GM21528 (cell line): ENCODE measurements around the gene WNK3.

Source experiments
- ATAC-seq: cut with Tn5 transposase; IDR thresholded peaks from one replicate; pipeline ENCODE4 v1.9.1; 2021; ENCODE audit warnings: mild to moderate bottlenecking, moderate library complexity; ENCODE audit not compliant: unreplicated experiment, low FRiP score

Gene WNK3

DNA sequence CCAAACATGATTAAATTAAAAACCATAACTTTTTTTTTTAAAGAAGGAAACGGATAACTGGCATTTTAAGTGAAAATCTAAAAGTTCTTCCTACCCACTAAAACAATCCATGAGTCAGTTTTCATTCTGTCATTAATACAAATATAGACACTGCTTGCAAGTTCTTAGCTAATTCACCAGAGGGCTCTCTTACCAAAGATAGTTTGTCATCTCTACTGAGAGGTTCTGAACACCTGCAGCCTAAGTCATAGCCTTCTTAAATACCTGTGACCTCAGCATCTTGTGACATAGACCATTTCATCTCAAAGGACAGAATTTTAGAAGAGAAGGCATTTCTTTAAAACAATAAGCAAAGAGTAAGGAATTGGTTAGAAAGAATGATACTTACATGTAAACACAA is 109.5 kb downstream of the WNK3 start:
- ATAC-seq: no peak

DNA sequence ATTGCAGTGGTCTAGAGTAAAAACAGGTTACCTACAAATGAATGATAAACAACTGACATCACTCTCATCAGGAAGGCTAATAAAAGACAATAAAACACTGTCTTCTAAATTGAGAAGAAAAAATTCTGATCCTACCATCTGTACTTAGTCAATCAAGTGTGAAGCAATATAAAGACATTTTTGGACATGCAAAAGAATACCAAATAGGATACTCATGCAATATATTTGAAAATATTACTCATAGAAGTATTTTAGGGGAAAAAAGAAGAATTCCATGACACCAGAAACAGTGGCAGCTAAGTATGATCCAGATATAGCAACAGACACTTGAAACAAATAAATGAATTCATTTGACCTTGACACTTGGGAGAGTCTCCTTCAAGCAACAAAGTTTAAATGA is 111.0 kb downstream of the WNK3 start:
- no peak for ATAC-seq

DNA sequence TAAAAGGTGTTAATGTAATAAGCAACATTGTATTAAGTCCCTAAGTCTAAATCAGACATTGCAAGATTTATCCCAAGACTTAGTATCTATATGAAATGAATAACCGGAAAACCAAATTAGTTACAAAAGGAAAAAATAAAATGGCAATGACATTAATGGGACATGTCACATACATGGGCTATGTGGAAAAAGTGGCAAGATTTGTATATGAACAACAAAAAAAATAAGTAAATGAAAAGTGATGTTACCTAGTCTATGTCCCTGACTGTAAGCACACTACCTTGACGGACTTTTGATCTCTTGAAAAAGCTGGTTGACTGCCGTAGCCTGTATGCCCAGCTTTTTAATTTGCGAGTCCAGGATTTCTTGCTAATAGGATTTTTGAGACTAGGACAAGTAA is 119.3 kb downstream of the WNK3 start:
- ATAC-seq: no peak

DNA sequence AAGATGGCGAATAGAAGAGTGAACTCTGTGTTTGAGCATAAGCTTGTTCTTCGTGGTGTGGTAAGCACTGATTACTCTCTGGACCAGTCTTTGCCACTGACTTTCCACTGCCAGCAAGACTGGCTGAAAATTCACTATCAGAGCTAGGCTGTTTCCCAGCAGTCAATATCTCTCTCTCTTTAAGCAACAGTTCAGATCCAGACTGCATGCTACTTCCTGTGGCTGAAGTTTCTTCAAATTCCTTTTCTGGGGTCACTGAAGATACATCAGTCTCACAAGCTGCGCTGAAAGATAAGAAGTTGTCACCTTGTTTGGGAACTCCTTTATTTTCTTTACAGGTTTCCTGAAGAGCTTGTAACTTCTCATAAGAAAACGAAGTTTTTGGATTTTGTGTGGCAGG is 120.8 kb downstream of the WNK3 start:
- ATAC-seq: no peak

DNA sequence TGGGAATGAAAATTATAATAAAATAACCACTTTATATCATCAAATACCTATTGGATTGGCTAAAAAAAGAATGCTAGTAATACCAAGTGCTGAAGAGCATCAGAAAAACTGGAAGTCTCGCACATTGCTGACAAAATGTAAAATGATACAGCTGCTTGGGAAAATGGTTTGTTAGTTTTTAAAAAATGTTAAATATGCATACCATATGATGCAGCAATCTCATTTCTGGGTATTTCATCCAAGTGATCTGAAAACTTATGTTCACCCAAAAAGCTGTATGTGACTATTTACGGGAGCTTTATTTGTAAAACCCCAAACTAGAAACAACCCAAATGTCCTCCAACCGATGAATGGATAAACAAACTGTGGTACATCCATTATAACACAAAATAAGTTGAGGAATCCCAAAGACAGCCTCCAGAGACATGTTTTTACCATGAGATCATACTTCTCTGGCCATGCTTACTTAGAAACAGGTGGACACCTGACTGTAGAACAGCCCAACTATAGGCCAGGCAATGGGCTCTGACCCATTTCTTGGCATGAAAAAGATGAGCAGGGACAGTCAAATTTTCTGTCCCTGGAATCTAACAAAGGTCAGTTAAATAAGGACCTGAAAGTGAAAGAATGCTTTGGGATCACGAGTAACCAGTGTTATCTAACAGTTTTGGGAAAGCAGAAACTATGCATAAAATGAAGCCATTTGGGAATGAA is 127.3 kb downstream of the WNK3 start:
- no peak for ATAC-seq

DNA sequence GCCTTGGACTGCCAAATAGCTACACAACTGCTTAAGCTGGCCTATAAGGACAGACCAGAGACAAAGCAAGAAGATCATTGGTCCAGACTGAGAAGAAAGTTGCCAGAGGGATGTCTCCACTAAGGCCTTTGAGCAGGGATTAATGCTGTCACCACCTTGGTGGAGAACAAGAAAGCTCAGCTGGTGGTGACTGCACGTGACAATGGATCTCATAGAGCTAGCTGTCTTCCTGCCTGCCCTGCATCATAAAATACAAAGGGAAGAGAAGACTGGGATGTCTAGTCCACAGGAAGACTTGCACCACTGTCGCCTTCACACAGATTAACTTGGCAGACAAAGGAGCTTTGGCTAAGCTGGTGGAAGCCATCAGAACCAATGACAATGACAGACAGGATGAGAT is 134.3 kb downstream of the WNK3 start:
- no peak for ATAC-seq

DNA sequence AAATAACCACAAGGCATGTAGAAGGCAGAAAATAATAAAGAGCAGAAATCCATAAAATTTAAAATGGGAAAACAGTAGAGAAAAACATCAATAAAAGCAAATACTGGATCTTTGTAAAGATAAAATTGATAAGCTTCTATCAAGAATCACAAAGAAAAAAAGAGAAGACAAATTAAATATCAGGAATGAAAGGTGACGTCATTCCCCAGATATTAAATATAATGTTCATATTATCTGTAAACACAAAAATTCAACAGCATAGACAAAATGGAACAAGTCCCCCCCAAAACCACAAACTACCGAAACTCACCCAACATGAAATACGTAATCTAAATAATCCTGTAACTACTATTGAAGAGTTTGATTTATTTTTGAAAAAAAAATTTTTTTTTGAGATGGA is 144.2 kb downstream of the WNK3 start:
- no peak for ATAC-seq

DNA sequence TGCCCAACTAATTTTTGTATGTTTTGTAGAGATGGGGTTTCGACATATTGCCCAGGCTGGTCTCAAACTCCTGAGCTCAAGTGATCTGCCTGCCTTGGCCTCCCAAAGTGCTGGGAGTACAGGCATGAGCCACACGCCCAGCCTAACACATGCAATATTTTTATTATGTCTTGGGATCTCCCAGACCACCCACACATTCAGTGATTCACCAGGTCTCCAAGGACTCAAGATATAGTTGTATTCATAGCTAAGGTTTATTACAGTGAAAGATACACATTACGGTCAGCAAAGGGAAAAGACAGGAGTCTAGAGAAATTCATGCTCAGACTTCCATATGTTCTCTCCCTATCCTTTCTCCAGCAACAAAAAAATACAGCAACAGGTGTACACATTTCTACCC is 149.3 kb downstream of the WNK3 start:
- ATAC-seq: no peak

DNA sequence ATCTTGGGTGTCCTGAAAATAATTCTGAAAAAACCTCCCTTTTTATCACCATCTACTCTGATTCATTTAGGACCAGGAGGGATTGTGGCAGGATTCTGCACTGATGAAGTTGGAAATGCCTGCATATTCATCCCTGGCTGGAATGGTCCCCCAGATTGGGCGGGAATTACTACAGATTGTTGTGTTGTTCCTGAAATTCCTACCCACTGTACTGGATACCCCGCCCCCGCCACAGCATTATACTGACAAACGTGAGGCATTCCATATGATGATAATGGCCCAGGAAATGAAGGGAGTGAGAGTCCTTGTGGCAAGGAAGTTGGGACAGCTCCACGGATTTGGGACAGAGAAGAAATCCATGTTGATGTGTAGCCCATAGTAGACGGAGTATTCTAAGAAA is 159.6 kb downstream of the WNK3 start:
- ATAC-seq: no peak

DNA sequence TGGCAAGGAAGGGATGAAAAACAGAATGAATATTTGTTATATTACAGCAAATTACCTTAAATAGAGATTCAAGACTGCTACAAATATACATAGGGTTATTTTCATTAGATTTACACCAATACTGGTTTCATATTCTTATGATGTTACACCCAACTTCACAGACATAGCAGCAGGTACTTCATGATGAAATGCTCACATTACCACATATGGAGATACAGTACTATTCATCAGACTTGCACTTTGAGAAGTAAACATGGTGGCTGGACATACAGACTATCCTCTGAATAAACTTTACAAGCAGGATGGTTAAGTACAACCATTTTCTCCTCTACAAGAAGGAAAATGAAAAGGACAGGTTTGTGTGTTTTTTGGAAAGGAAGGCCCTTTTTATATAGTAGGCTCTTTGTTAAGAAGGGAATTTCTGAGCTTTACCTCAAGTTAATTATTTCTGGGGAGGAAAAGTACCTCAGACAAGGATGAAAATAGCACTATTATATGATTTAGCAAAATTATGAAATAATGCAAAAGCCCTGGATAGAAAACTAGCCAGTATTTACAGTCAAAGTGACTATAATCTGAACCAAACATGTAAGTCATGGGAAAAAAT is 162.8 kb downstream of the WNK3 start:
- ATAC-seq: no peak

DNA sequence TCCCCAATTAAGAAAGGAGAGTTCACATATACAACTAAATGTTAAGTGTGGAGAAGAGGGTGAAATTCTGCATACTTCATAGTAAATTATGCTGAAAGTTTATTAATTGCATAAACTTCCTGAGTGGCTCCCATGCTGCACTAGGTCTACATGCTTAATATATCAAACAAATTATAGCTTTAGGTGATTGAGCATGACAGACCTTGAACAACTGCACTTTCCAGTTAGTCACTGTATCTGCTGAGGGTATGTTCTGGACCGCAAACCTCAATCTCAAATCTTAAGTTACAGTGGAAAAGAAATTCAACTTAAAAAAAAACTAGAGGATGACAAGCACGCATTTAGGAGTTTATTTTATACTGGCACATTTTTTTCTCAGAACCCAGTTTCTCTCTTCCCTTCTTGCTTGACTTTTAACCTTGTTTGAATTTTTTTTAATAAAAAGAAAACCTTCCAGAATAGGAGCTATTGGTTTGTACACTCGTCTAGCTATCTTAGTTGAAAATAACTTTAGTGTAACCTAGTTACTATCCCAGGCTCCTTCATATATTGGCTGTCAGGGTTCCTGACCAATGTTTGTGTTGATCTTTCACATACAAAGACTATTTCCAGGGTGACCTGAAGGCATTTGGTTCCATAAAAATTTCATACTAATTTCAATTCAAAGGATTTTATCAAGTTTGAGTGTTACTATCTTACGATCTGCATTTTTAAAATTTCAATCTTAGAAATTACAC is 164.6 kb downstream of the WNK3 start:
- ATAC-seq: no peak

DNA sequence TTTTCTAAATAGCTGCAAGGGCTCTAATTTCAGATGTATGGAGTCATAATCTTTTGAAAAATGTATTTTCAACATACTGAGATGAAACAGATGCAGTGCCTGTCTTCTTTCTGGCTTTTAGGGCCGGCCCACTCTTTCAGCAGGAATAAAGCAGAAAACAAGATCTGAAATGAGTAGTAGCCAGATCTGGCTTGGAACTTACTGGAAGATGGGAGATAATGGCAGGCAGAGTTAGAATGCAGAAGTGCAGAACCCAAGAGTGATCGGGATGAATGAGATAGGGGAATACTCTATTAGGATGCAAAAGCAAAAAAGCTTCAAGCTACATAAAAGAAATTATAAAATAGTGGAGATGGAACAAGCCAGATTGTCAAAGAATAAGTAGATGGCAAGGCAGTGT is 173.4 kb downstream of the WNK3 start:
- no peak for ATAC-seq

DNA sequence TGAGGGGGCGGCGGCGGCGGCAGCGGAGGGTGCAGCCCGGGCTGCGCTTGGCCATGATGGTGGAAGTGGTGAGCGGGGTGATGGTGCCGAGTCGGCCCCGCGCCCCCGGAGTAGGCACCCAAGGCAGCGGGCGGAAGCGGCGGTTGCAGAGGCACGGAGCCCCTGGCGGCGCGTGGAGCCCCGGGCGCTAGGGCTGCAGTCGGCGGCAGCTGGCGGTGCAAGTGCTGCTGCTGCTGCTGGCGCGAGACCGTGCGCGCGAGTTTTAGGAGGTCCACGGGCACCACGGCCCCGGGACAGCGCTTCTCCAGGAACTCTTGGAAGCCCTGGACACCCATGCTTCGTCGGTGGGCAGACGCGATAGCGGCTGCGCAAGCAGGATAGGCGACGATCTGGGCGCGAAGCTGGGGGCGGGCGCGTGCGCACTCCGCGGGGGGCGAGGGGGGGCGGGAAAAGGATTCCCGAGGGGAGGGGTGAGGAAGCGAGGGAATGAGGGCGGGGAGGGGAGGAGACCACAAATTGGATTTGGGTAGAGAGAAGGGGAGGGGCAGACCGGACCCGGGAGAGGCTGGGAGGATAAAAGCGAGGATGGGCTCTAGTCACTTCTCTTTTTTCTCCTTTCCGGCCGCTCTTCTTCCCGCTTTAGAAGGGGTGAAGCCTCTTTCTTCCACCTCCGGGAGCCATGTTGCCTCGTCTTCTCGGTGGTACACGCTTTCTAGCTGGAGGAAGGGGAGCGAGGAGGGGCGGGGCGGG is 174.8 kb downstream of the WNK3 start, which contains the start of gene FAM120C:
Gene FAM120C, minus strand, starts transcription at position 391 of the 750 bp plus-strand sequence. Its CDS starts 56 bp downstream, at position 335.
- ATAC-seq: peak; percentile 66

DNA sequence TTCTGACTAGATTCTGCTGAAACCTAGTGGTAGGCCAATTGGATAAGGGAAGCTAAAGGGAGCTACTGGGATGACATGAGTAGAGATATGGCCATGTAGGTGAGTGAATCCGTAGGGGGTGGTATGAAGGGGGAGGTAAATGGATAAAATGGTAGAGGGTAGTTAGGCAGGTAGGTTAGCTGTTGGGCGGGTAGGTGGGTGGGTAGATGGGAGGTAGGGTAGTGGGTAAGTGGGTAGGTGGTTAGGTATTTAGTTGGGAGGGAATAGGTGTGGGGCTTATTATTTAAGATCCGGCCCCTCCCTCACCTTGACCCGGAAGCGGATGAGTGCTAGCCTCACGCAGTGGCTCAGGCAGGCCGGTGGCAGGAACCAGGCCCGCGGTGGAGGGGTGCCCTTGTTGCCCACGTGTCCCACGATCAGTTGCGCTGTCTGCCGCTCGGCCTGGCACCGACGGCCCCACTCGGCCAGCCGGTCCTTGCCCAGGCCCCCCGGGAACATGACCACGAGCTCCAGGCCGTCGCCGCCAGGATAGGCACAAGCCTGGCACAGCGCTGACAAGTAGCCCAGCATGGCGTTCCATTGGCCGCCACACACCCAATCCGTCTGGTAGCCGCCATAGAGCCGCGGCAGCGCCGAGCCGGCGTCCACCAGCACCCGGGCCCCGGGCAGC is 175.5 kb downstream of the WNK3 start:
- ATAC-seq: peak; percentile 71

DNA sequence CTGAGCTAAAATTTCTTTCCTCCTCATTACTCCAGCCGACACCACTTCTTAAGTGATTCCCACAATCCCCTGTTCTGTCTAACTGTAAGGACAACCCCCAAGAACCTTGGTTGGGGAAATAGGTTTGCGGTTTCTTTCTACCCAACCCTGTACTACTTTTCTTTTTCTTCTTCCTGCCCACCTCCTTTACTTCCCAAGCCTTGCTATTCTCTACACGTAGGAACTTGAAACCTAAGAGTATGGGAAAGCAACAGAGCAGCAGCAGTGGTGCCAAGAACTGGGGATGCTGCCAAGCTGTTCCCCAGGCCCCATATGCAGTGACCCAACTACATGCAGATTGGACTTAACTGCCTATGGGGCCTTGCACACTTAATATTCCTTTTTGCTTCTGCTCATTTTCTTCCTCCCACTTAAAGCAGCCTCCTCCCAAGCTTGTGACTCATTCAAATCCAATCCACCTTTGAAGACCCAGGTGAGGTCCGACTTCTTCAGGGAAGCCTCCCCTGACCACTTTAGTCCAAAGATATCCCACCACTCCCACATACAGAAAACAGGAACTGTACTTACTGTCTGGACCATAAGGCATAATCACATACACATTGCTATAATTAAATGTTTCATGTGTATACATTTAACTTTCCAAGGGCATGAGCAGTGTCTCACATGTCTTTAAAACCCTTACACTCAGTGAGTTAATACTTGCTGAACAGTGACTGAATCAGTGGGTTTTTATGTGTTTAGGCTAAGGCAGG is 176.5 kb downstream of the WNK3 start:
- no peak for ATAC-seq

DNA sequence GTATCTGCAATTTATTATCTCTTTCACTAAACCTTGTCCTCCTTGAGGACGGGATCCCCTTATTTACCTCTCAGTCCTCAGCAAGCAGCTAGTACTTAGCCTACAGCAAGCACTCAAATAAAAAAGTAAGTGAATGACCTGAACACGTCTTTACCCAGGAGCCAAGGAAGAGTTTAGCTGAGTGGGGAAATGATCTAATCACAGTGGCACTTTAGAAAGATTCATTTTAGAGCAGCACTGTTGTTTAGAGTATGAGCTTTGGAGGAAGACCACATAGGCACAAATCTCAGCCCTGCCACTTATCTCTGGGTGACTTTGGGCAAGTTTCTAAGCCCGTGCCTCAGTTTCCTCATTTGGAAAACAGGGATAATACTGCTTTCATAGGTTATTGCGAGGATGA is 177.4 kb downstream of the WNK3 start:
- no peak for ATAC-seq

DNA sequence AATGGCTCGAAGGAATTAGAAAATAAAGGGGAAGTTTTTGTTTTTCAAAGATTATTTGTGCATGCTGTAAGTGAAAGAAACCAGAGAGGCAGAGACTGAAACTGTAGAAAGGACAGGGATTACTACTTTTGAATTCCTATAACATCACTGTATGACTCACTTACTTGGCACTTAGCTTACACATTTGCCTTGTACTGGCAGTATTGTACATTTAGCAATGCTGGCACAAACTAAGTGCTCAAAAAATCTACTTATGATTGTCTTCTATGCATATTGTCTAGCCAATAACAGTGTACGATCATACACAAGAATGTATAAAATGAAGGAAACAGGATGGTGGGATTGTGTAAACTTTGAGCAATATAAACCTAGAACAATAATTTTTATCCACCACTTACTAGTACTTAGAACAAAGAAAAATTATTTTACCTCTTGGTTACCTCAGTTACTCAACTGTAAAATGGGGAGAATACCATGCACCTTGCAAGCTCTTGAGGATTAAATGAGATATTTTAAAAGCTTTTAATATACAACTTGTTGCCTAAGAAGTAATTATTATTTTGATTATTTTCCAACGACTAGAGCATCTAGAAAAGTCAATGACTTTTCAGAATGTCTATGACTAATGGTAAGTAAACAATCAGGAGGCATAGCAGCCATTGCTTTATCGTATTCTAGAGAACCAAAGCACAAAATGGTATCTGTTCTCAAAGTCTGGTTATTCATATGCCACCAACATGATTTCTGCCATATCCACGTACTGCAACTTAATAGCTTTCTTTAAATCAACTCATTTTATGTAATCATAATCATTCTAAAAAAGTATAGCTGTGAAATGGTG is 179.5 kb downstream of the WNK3 start:
- ATAC-seq: no peak

DNA sequence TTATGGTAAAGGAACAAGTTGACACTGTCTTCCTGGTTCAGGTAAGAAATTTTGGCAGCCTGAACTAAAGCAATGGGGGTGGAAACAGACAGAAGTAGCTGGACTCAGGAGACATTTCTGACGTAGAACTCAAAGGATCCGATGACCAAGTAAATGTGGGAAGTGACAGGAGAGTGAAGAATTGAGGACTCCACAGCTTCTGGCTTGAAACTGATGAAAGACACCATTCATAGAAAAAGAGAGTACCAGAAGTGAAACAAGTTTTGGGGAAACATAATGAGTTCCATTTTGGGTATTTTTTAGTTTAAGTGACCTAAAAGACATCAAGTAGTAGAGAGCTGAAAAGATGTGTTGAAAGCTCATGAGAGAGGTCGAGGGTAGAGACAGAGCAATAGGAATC is 180.5 kb downstream of the WNK3 start:
- no peak for ATAC-seq

DNA sequence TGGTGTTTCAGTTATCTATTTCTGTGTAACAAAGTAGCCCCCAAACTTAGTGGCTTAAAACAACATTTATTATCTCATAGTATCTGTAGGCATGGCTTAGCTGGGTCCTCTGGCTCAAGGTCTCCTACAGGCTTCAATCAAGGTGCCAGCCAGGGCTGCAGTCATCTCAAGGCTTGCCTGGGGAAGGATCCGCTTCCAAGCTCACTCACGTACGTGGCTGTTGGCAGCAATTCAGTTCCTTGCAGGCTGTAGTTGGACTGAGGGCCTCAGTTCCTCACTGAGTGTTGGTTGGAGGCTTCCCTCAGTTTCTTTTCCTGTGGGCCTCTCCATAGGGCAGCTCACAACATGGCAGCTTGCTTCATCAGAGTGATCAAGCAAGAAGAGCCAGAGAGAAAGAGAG is 184.1 kb downstream of the WNK3 start:
- no peak for ATAC-seq
